GM19452 (cell line): ENCODE results near the gene NDRG2.

Source experiments
- ATAC-seq: cut with Tn5 transposase; IDR thresholded peaks from one replicate; pipeline ENCODE4 v1.9.1; 2021; ENCODE audit not compliant: unreplicated experiment

Gene NDRG2

DNA sequence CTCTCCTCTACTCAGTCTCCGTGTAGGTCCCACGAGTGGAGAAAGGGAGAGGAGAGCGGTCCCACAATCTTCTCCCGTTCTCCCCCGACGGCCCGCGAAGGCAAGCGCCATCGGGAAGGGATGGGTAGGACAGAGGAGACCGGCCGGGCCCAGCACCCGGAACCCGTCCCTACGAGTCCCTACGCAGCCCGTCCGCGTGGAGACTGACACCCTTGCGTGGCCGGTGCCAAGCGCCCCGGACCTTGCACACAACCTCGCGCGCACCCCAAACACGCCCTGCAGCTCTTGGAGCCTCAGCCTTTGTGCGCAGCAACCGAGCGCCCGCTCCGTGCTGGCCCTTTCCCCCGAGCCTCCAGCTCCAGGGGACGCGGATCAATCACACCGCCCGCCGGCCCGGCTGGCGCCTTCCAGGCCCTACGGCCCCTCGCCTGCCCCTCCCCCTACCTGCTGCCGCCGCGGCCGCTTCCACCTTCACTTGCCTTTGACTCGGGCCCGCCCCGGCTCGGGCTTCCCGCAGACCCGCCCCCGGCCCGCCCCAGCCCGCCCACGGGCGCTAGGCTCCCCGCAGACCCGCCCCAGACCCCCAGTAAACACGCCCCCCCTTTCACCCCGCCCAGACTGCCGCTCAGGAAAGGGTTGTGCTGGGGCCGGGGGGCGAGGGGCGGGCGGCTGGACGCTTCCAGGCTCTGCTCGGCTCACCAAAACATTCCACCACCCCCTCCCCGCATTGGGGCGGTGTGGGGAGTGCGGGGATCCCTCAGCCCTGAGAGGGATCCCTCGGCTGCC lies at the start of gene NDRG2:
Gene NDRG2, minus strand, starts transcription at position 477 of the 786 bp plus-strand sequence. CDS start 1,746 bp downstream, outside the sequence.
- ATAC-seq, result no peak

DNA sequence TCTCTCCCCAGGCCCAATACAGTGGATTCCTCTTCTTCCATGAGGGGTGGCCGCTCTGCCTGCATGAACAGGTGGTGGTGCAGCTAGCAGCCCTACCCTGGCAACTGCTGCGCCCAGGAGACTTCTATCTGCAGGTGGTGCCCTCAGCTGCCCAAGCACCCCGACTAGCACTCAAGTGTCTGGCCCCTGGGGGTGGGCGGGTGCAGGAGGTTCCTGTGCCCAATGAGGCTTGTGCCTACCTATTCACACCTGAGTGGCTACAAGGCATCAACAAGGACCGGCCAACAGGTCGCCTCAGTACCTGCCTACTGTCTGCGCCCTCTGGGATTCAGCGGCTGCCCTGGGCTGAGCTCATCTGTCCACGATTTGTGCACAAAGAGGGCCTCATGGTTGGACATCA lies 49.1 kb upstream of the NDRG2 start:
- ATAC-seq, result no peak

DNA sequence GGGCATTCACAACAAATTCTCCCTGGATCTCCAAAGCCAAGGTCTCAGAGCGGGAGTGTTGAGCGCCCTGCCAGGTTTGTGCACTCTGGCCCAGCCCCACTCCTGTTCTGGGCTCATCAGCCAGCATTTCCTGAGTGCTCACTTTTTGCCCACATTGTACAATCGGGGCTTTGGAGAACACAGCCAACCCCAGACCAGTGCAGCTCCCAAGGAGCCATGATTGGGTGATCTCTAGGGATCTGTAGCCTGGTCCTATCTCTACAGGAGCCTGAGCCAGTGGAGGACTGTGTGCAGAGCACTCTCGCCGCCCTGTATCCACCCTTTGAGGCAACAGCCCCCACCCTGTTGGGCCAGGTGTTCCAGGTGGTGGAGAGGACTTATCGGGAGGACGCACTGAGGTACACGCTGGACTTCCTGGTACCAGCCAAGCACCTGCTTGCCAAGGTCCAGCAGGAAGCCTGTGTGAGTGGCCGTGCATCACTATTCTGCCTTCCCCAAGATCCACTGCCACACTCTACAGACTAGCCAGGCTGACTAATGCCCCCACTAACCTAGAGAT lies 48.0 kb upstream of the NDRG2 start:
- ATAC-seq, result no peak

DNA sequence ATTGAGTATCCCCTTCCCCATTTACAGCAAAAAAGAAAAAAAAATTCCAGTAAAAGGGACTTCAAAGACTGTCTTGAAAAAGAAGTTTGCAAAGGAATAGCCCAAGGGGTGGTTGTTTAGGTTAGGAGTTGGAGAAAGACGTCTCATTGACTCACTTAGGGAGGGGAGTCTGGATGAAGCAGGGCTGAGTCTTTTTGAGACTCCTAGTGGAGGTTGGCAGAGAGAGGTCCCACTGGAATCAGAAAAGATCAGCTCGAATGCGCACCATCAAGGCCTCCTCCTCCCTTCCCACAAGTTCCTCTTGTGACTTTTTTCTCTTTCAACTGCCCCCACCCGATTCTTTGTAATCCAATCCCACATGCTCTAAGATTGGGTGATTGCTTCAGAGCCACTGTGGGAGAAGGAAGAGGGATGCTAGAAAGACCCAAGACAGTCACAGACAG lies 47.2 kb upstream of the NDRG2 start:
- no peak for ATAC-seq

DNA sequence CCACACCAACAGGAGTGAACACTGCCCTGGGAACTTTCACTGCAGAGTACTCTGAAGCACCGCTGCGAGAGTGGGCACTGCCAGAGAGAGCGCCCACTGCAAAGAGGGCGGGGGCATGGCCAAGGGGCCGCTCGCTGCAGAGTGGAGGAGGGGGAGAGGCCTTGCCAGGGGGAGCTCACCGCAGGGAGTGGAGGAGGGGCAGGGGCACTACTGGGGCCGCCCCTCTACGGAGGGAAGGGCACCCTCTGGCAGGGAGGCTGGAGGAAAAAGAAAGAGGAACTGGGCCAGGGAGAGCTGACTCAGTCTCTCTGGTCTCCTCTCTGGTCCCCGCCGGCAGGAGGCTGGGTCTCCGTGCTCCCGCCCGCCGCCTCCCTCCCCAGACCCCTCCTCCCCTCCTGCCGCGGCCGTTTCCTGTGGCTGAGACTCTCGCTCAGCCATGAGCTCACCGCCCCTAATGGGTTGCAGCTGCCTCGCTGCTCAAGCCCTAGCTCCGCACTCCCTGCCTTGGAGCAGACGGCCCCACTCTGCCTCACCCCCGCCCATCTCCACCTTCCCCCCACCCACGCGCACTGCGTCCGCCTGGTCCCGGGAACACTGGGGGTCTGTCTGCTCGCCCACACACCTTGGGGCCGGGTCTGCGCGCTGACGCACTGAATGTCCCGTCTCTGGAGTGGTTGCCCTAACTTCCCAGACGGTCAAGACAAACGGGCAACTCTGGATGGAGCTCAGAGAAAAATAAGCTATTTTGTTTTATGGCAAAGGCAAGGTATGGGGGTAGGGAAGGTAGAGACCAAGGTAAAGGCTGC lies 46.6 kb upstream of the NDRG2 start:
- peak; percentile 65 for ATAC-seq

DNA sequence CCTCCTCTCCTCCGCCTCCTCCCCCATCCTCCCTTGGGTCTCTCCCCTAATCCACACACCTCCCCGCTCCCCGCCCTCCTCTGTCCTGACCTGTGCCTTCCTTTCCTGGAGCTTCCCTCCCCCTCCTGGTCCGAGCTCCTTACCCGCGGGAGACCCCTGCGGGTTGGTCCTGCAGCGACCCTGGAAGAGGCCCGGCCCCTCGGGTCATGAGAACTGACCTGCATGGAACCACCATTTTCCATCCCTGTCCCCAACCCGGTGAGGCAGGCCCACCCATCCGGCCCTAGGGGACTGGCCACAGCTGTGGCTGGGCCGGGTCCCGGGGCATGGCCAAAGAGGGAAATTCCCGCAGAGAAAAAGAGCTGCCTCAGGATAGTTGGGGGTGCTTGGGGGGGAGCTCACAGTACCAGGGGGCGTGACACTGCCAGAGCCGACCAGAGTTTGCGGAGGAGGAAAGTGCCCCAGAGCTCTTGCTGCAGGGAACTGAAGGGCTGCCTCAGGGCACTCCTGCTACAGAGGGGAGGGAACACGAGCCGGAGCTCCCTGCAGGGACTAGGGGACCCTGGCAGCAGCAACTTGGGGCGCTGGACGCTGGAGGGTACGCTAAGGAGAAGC lies 45.9 kb upstream of the NDRG2 start:
- ATAC-seq, result peak; percentile 2

DNA sequence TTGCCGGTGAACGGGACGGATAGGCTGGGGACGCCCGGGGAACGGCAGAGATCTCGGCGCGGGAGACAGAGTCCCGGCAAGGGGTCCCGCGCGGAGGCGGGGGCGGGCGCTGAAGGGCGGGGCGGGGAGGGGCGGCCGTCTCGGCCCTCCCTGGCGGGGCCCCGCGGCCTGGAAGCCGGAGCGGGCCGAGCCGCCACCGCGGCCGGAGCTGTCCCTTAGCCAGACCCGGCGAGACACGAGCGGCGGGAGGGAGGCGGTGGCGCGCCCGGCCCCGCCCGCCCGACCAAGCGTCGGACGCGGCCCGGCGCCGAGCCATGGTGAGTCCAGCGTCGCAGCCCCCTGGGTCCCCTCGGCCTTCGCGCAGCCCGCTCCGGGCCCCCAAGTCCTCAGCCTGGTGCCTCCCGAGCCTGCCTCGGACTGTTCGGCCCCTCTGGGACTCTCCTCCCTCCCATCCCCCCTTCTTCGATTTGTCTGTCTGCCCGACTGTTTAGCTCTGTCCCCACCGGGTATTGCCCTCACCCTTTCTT lies 45.3 kb upstream of the NDRG2 start, which contains the start of gene ARHGEF40:
Gene ARHGEF40, plus strand, starts transcription at position 222 of the 527 bp plus-strand sequence. Its CDS starts 93 bp downstream, at position 315.
- no peak for ATAC-seq

DNA sequence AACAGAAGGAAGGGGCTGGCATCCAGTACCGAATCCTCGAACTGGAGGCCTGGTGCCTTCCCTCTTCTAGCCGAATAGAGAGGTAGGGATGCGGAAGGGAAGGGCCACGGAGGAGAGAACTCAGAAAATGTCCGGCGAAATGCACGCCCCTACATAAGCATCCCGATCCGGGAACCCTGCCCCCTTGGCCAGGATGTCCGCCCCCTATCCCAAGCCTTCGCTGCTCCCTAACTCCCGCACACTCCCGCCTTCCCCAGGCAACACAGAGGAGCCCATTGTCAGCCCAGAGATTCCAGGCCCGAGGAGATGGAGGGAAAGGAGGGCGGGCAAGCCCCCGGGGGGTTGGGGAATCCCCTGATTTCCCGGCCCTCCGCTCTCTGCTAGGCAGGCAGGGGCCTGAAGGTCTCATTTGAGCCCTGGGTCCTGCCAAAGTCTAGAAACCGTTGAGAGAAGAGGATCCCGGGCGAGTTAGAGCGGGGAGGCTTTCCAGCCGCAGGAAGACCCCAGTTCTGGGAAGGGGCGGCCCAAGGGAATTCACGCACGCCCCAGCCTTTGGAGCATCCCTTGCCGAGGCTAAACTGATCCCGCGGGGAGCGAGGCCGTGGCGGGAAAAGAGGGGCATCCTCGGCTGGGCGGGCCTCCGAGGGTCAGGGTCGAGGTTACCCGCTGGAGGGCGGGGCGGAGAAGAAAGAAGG lies 44.7 kb upstream of the NDRG2 start:
- ATAC-seq, result no peak

DNA sequence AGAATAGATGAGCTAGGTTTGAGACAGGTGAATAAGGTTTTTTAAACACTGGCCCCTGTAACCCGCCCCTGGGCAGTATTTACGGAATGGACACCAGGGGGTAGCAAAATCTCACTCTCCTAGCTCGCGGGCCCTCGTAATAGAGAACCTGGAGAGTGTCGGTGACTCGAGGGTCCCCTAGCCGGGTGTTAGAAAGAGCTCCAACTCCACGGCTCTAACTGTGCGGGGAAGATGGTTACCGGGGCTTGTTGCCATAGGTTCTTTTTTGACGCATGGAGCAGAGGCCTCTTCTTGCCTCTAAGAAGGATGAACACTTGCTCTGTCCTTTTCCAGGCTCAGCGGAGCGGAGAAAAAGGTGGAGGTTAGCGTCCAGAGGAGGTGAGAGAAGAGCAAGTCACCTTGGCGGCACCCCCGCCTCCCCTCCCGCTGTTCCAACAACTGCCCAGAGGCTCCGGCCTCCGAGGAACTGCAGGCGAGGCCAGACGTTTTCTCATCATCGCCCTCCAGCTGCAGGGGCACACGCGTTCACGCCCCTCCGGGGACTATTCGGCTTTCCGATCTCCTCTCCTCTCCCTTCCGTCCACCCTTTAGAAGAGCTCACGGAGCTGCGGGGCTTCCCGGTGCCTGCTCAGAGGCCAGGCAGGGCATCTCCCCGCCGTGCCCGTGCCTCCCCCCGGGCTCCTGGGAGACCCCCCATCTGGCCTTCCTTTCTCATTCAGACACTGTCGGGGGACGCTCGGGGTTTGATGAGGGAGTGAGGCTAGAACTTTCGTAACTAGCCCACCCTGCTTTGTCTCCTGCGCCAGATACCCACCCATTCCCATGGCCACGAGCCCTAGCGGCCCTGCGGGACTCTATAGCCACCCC lies 43.9 kb upstream of the NDRG2 start:
- no peak for ATAC-seq

DNA sequence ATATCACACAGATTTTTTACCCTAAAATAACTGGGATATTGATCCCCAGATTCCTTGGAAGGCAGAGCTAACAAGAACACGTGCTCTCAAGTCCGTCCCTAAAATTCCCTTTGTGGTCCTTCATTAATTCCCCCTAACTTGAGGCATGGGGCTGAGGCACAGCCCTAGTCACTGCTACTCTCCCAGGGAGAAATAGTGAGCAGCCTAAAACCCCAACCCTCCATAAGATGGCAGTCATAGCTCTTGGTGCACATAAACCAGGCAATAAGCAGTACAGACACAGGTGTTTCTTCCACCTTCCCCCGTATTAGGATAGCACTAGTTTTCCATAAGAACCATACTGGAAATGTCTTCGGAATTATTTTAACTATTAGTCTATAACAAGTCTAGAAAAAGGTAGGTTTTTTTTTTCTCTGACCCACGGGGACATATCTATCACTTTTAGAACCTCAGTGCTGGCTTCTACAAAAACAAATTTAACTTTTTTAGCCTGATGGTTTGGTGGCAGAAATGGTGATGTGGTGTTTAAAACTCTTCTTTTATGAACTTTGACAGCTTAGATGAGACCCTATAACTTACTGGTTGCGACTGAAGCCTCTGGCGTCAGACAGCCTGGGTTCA lies 42.1 kb upstream of the NDRG2 start:
- no peak for ATAC-seq

DNA sequence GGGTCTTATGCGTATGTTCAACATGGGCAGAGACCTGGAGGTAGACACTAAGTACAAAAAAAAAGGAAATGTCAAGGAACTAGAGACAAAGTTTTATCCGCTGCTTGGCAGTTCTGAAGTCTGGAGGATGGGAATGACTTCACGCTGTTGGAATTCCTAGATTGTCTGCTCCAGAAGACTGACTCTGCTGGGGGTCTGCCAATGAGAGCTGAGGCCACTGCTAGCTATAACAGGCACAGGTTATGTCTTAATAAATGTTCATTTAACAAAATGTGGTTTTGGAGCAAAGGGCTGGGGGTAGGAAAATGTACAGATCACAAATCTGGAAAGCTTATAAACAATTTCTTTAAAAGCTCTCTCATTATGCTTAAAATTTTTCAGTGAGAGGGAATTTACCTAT lies 38.6 kb upstream of the NDRG2 start:
- ATAC-seq, result no peak

DNA sequence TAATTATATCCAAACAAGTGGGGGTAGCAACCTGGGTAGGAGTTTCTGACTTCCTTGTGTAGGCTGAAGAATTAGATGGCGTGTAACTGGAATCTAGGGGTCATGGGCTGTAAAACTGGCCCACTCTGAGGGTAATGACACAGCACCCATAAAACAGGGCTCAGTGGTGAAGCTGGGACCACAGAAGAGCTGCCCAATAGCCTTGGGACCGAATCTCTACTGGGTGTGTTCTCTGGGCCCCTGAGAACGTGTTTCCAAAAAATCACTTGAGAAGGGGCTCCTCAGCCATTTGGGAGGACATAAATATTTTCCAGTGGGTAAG lies 36.4 kb upstream of the NDRG2 start:
- ATAC-seq, result no peak

DNA sequence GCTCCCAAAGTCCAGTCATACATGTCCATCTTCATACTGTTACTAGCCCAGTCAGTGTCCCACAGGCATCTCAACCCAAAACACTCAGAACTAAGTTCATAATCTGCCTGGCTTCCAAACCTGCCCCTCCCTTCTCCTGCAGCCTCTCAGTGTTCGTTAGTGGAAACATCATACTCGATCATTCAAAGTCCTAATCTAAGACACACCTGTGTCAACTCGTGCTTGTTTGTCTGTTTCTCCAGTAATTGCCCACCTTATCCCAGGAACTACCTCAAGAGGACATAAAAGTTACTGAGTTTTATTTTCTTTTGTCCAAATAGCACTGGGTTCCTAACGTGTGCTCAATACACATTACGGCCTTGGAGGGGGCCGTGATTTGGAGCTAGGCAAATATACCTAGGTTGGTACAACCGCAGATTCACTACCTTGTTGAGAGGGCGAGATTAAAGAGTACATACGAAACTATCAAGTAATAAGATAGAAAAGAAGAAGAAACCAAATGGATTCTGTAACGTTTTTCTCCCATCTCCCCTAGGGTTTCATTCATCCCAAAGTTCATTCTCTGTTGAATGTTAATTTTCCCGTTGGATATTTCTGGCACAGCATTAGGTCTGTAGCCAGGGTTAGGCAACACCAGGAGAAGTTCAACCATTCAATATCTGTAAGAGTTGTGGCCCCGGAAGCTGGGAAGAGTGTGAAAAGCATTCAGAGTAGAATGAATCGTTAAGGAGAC lies 35.9 kb upstream of the NDRG2 start:
- no peak for ATAC-seq

DNA sequence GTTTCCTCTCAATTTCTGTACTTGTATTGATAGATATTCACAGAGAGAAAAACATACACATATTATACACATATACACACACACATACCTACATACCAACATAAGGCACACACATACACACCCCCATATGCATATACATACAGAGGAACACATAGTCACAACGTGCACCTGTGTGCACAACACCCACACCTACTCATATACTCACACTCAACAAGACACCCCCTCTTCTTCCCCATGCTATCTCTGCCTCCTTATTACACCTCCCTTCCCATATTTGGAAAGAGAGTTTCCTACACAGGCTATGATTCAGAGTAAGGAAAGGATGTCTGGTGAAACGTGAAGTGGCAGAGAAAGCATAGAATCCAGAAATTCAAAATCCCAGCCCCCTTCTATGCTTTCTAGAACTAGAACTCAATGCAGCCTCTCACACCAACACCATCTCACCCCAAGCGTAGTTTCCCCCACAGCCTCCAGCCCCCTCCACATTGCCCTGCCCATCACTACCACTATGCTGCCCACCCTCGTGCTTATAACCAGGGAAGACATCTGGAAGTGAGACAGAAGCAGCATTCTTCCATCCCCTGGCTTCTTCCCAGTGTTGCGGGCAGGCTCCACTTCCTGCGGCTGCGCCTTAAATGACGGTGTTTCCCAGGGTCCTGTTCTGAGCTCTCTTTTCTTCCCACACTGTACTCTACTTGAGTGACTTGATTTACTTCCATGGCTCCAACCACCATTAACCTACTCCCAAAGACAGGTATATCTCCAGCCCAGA lies 35.2 kb upstream of the NDRG2 start:
- no peak for ATAC-seq

DNA sequence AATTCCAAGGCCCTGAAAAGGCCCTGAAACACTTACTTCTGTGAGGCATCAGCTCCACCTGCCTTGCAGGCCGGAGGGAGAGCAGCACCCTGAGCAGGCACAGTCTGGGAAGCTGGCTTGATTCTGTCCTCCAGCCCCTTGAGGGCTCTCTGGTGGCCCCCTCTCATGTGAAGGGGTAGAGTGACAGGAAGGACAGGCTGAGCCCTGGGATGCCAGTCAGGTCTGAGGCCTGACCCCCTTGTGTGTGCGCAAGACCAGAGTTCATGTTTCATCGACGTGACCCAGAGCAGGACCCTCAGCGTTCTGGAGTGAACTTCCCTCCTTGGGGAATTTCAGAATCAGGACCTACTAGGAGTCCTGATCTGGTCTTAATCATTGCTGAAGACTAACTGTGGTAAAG lies 34.0 kb upstream of the NDRG2 start:
- ATAC-seq, result no peak

DNA sequence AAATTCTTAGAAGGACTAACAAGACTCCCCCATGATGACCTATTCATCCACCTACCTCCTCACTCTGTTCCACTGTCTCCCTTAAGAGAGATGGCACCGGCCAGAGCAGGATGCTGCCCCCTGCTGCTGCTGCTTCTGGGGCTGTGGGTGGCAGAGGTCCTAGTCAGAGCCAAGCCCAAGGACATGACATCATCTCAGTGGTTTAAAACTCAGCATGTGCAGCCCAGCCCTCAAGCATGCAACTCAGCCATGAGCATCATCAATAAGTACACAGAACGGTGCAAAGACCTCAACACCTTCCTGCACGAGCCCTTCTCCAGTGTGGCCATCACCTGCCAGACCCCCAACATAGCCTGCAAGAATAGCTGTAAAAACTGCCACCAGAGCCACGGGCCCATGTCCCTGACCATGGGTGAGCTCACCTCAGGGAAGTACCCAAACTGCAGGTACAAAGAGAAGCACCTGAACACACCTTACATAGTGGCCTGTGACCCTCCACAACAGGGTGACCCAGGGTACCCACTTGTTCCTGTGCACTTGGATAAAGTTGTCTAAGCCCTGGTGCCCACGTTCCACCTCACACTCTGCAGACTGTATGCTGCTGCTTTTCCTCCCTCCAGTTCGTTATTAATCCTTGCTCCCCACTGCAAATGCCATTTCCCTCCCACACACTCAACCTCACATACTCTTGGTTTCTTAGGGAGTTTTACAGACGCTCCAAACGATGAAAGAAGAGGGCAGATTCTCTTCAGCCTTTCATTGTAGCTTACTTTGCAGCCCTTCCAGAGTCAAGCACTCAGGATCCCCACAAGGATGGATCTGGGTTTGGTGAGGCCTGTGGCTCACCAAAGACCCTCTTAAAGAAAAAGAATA lies 33.2 kb upstream of the NDRG2 start, which contains the start of gene RNASE8:
Gene RNASE8, plus strand, starts transcription at position 20 of the 873 bp plus-strand sequence. Its CDS starts 71 bp downstream, at position 91.
- ATAC-seq, result no peak
